Activated naive CD8-positive, alpha-beta T cell treated with anti-CD3 and anti-CD28 coated beads, Interleukin-2, amount 50 U/mL, for 16 hours (primary cell): ENCODE results near the gene IGLL5.

Experiments used
- DNase-seq: peaks from one replicate; pipeline ENCODE4 v3.0.0-alpha.2; 2020; ENCODE audit warnings: low read depth, low spot score

The IGLL5 gene

GRCh38 chr22:22887621-22888503 lies at the start of gene IGLL5:
TSS of gene IGLL5 (plus strand) at chr22:22887816. CDS start at chr22:22888054, 238 bp downstream.
- DNase-seq: no peak

GRCh38 chr22:22838148-22838786 lies 49.3 kb upstream of the IGLL5 start:
- no peak for DNase-seq

- DNase-seq: no peak
Measured at GRCh38 chr22:22839570-22840314, 47.9 kb upstream of the IGLL5 start.

GRCh38 chr22:22840780-22841179 lies 46.8 kb upstream of the IGLL5 start:
- DNase-seq: no peak

GRCh38 chr22:22841598-22841997 lies 46.0 kb upstream of the IGLL5 start:
- DNase-seq: no peak

- no peak for DNase-seq
Measured at GRCh38 chr22:22842085-22842484, 45.5 kb upstream of the IGLL5 start.

- no peak for DNase-seq
Measured at GRCh38 chr22:22843848-22844247, 43.8 kb upstream of the IGLL5 start.

GRCh38 chr22:22847241-22847640 lies 40.4 kb upstream of the IGLL5 start:
- no peak for DNase-seq

- DNase-seq: peak; percentile 29
Measured at GRCh38 chr22:22848364-22848866, 39.2 kb upstream of the IGLL5 start.

- no peak for DNase-seq
Measured at GRCh38 chr22:22849640-22850610, 37.7 kb upstream of the IGLL5 start.

GRCh38 chr22:22851969-22852368 lies 35.6 kb upstream of the IGLL5 start:
- no peak for DNase-seq

GRCh38 chr22:22853713-22854112 lies 33.9 kb upstream of the IGLL5 start:
- no peak for DNase-seq

GRCh38 chr22:22854466-22854865 lies 33.1 kb upstream of the IGLL5 start:
- no peak for DNase-seq

- DNase-seq: no peak
Measured at GRCh38 chr22:22855085-22855484, 32.5 kb upstream of the IGLL5 start.

GRCh38 chr22:22855617-22856308 lies 31.9 kb upstream of the IGLL5 start:
- DNase-seq: no peak

- DNase-seq: no peak
Measured at GRCh38 chr22:22856364-22856763, 31.3 kb upstream of the IGLL5 start.

GRCh38 chr22:22856885-22857606 lies 30.6 kb upstream of the IGLL5 start:
- DNase-seq: no peak

GRCh38 chr22:22857607-22858558 lies 29.7 kb upstream of the IGLL5 start:
- DNase-seq: no peak

GRCh38 chr22:22858559-22858937 lies 29.1 kb upstream of the IGLL5 start:
- DNase-seq: no peak
